Mammary epithelial cell (primary cell): ENCODE measurements around the gene PRR16.

ENCODE experiments used
- EZH2 ChIP-seq: IDR thresholded peaks from 2 replicates; pipeline ENCODE4 v1.6.1; 2012; ENCODE audit warnings: low read length, inconsistent platforms, borderline replicate concordance
- TF ChIP-seq, protein P1 (sequence below), 2 donors: IDR thresholded peaks in 1 of 2; conservative IDR thresholded peaks in 1 of 2; 2 replicates each; pipeline ENCODE4 v1.5.1; 2011 to 2012; ENCODE audit warnings: inconsistent platforms in 2 of 2, low read length in 2 of 2, mild to moderate bottlenecking in 2 of 2, control low read depth in 1 of 2, low read depth in 1 of 2; ENCODE audit not compliant: insufficient read depth in 1 of 2; ENCODE audit errors: extremely low read depth in 1 of 2

GRCh38 chr5:120454094-120454798 is 9.9 kb upstream of the PRR16 start:
- TF ChIP-seq EZH2, result no peak
- TF ChIP-seq, protein P1, sequence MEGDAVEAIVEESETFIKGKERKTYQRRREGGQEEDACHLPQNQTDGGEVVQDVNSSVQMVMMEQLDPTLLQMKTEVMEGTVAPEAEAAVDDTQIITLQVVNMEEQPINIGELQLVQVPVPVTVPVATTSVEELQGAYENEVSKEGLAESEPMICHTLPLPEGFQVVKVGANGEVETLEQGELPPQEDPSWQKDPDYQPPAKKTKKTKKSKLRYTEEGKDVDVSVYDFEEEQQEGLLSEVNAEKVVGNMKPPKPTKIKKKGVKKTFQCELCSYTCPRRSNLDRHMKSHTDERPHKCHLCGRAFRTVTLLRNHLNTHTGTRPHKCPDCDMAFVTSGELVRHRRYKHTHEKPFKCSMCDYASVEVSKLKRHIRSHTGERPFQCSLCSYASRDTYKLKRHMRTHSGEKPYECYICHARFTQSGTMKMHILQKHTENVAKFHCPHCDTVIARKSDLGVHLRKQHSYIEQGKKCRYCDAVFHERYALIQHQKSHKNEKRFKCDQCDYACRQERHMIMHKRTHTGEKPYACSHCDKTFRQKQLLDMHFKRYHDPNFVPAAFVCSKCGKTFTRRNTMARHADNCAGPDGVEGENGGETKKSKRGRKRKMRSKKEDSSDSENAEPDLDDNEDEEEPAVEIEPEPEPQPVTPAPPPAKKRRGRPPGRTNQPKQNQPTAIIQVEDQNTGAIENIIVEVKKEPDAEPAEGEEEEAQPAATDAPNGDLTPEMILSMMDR (conservative IDR thresholded peaks at IDR 0.05 in 1 of 2, IDR thresholded peaks at IDR 0.05 in 1 of 2; ENCODE audit: extremely low read depth in 1 of 2, insufficient read depth in 1 of 2, low read depth in 1 of 2, low read length in 2 of 2), result no peak
